ENCODE results near the gene PAQR6.

DNA sequence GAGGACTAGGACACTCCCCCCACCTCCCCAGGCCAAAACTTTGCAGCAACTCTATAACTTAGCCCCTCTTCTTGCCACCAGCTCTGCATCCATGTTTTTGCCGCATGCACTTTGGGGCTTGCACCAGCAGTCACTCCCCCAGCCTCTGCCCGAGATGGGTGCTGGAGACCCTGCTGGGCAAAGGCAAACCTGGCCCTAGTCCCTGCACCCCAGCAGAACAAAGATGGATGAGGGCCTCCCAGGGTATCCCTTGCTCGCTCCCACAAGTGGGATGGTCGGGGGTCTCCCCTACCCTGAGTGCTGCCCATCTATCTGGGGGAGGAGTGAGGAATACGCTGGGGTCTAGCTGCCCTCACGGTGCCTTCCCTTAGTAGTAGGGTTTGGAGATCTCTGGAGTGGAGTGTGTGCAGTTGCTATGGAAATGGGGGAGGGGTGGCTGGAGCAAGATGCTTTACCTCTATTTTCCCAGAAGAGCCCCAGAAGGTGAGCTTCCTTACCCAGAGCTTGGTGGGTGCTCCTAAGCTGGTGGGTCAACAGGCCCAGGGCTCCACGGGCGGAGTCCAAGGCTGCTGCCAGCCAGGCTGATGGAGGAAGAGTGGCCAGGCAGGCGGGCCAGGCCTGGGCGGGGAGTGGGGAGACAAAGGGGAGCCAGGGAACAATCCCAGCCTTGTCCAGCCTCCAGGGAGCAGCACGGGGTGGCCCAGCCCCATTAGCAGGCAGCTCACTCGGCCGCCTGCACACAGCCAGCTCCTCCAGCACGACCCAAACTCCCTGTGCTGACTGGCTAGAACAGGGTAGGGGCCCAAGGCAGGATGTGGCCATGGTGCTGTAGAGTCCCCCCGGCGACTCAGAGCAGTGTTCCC, at the start of gene PAQR6:
- TF ChIP-seq, protein P1, sequence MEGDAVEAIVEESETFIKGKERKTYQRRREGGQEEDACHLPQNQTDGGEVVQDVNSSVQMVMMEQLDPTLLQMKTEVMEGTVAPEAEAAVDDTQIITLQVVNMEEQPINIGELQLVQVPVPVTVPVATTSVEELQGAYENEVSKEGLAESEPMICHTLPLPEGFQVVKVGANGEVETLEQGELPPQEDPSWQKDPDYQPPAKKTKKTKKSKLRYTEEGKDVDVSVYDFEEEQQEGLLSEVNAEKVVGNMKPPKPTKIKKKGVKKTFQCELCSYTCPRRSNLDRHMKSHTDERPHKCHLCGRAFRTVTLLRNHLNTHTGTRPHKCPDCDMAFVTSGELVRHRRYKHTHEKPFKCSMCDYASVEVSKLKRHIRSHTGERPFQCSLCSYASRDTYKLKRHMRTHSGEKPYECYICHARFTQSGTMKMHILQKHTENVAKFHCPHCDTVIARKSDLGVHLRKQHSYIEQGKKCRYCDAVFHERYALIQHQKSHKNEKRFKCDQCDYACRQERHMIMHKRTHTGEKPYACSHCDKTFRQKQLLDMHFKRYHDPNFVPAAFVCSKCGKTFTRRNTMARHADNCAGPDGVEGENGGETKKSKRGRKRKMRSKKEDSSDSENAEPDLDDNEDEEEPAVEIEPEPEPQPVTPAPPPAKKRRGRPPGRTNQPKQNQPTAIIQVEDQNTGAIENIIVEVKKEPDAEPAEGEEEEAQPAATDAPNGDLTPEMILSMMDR (conservative IDR thresholded peaks at IDR 0.05; ENCODE audit: low read depth, low read length): no peak
- TF ChIP-seq EZH2 (IDR thresholded peaks at IDR 0.05; ENCODE audit: borderline replicate concordance, low read depth, low read length, poor library complexity, severe bottlenecking): no peak

Data from A673 (cell line).